Liver (tissue), 3 donors: ENCODE results near the gene CYTH3.

Experiments used
- ATF3 ChIP-seq: IDR thresholded peaks from 2 replicates; pipeline ENCODE4 v1.6.1; 2016; ENCODE audit warnings: antibody characterized with exemption
- CTCF ChIP-seq: fragments of 150-350 bp; IDR thresholded peaks from 2 replicates; pipeline ENCODE4 v1.5.1; 2017; ENCODE audit warnings: improper control_type of control experiment, low read depth, low read length; ENCODE audit not compliant: missing input control
- EGR1 ChIP-seq, 2 donors: IDR thresholded peaks; 2 replicates each; pipeline ENCODE4 v1.6.1; 2016 to 2018; ENCODE audit warnings: antibody characterized with exemption in 2 of 2, low read depth in 2 of 2
- GABPA ChIP-seq, 2 donors: IDR thresholded peaks in 1 of 2; conservative IDR thresholded peaks in 1 of 2; 2 replicates each; pipeline ENCODE4 v1.6.1; 2016; ENCODE audit warnings: antibody characterized with exemption in 2 of 2, mild to moderate bottlenecking in 1 of 2, moderate library complexity in 1 of 2
- JUND ChIP-seq, 2 donors: IDR thresholded peaks; 2 replicates each; pipeline ENCODE4 v1.6.1; 2016; ENCODE audit warnings: antibody characterized with exemption in 2 of 2
- MAX ChIP-seq: IDR thresholded peaks from 2 replicates; pipeline ENCODE4 v1.6.1; 2016; ENCODE audit warnings: antibody characterized with exemption
- NR2F2 ChIP-seq: IDR thresholded peaks from 2 replicates; pipeline ENCODE4 v1.6.1; 2016; ENCODE audit warnings: antibody characterized with exemption
- RAD21 ChIP-seq, 2 donors: IDR thresholded peaks; 2 replicates each; pipeline ENCODE4 v1.6.1; 2016; ENCODE audit warnings: antibody characterized with exemption in 2 of 2, mild to moderate bottlenecking in 2 of 2
- REST ChIP-seq: IDR thresholded peaks from 2 replicates; pipeline ENCODE4 v1.6.1; 2016; ENCODE audit warnings: antibody characterized with exemption, mild to moderate bottlenecking
- RXRA ChIP-seq, 2 donors: IDR thresholded peaks; 2 replicates each; pipeline ENCODE4 v1.6.1; 2017 to 2018; ENCODE audit warnings: antibody characterized with exemption in 2 of 2, mild to moderate bottlenecking in 1 of 2
- SP1 ChIP-seq: IDR thresholded peaks from 2 replicates; pipeline ENCODE4 v1.6.1; 2018; ENCODE audit warnings: antibody characterized with exemption, mild to moderate bottlenecking
- TAF1 ChIP-seq: conservative IDR thresholded peaks from 2 replicates; pipeline ENCODE4 v1.6.1; 2016; ENCODE audit warnings: antibody characterized with exemption, mild to moderate bottlenecking
- YY1 ChIP-seq: IDR thresholded peaks from 2 replicates; pipeline ENCODE4 v1.6.1; 2016; ENCODE audit warnings: antibody characterized with exemption, mild to moderate bottlenecking
- donor health status: healthy.
- donor health status: healthy.

GRCh38 chr7:6232534-6232933, 39.9 kb downstream of the CYTH3 start:
- TF ChIP-seq REST (no peak), CTCF (no peak), NR2F2 (no peak), MAX (no peak), RAD21 (IDR thresholded peaks at IDR 0.05) (no peak), RXRA (IDR thresholded peaks at IDR 0.05) (no peak), TAF1 (no peak), SP1 (no peak), JUND (IDR thresholded peaks at IDR 0.05) (no peak), ATF3 (no peak), YY1 (no peak), GABPA (IDR thresholded peaks at IDR 0.05 in 1 of 2, conservative IDR thresholded peaks at IDR 0.05 in 1 of 2) (no peak), EGR1 (IDR thresholded peaks at IDR 0.05; ENCODE audit: low read depth in 2 of 2) (no peak)
